Ureter (tissue), 1 donor: ENCODE measurements around the gene ULBP2. TPM values are rescaled to one million over a fixed set of nuclear protein-coding genes. Genes with fewer than 3 reads are reported as not detected.
A peak's percentile ranks its signal among the peaks of the same experiment; 100 is the strongest.
"Not testable (repeated sequence)": the region's sequence is repeated elsewhere in the genome, so short reads cannot be mapped to it uniquely, and the experiment has no call there.

ENCODE experiments used
- DNase-seq: peaks from one replicate; pipeline ENCODE4 v3.0.0-alpha.2; 2020; ENCODE audit warnings: low spot score
- total RNA-seq: library from RNA; stranded (reverse); gene quantifications from one replicate; pipeline ENCODE4 v1.2.4, GENCODE V29; 2023
- donor health status: DM: yes; HTN: yes; CAD: no.

ULBP2 gene
- total RNA-seq, 1 donor from 2014 or later: 3.0 TPM

DNA sequence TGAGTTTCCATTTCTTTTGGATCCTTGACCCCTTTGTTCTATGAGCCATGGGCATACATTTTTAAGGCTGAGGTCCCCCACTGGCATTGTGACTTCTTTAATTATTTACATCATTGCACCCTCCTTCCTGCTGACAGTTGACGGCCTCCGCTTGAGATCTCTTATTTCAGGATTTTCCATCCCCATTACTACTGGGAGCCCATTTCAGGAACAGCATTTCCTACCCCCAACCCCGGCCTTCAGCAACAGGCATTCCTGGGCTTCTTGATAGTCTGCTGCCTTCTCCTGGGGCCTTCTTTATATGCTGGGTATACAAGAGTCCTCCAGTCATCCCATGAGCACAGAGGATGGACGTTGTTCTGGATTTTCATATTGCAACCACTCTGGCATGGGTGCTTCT lies 25.8 kb downstream of the ULBP2 start:
- DNase-seq: peak; percentile 27

DNA sequence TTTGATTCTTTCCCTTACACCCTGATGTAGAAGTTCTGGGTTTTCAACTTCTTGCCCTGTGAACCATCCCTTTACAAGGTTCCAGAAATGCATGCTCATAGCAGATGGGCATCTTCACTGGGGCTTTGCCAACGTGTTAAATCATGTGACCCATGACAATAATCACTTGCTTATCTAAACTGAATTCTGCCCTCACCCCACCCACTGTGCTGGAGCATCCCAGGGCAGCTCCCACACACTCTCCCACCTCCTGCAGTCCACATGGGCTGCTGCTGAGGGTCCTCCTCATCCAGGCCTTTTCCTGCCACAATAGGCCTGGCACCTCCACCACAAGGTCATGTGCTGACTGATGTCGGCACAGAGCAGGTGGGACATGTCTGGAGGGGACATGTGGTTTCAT lies 26.2 kb downstream of the ULBP2 start:
- DNase-seq: not testable (repeated sequence)

- not testable (repeated sequence) for DNase-seq
These were observed 27.1 kb downstream of the ULBP2 start for GRCh38 chr6:149968909-149969308.

DNA sequence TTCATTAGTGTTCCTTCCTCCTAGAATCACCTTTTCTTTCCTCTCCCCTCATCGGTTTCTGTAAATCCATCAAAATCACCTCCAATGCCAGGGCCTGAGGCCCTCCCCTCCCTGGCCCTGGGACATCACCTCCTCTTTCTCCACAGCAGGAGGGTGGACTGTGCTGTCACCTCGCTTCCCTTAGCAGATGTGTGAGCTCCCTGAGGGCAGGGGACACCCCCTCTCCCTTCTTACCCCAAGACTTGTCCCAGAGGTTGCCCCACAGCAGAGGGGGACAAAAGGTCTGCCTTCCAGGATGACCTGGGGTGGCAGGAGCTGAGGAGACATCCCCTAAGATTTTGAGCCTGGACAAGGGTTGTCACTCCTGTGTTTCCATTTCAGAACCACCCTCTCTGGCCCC lies 27.8 kb downstream of the ULBP2 start:
- DNase-seq: no peak

- DNase-seq: not testable (repeated sequence)
These were observed 32.6 kb downstream of the ULBP2 start for GRCh38 chr6:149974394-149974793.

DNA sequence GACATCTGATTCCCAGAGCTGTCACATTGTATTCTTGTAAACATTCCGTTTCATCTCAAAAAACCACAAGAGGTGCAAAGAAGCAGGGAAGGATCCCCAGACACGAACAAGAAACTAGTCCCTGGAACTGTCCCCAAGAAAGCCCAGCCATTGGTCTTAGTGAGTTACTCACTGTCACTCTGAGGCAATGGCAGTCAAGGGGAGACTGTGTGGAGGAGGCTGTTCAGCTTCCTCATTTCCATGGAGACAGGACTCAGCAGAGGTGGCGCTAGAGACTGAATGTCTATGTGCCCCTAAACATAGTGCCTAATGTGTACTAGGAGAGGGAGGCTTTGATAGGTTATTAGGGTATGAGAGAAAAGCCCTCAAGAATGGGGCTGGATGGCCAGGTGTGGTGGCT lies 33.0 kb downstream of the ULBP2 start:
- DNase-seq: no peak

DNA sequence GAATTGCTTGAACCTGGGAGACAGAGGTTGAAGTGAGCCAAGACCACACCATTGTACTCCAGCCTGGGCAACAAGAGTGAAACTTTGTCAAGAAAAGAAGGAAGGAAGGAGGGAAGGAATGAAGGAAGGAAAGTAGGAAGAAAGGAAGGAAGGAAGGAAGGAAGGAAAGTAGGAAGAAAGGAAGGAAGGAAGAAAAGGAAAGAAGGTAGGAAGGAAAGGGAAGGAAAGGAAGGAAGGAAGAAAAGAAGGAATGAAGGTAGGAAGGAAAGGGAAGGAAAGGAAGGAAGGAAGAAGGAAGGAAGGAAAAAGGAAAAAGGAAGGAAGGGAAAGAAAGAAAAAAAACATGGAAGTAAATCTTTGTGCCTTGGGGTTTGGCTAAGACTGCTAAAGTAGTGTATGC lies 33.6 kb downstream of the ULBP2 start:
- no peak for DNase-seq

DNA sequence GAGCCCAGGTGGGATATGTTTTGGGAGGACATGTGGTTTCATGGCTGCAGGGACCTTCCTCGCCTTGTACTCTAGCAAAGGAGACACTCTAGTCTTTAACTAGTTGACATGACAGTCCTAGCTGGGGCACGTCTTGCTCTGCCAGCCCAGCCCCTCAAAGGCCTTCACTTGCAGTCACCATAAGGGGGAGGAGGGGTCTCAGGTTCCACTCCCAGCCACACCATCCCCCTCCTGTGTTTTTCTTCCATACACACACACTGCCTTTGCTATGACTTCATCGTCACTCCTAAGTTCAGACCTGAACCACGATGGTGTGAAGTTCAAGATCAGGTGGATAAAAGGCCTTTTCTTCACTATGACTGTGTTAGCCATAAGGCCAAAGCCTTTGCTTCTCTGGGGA lies 35.4 kb downstream of the ULBP2 start:
- no peak for DNase-seq

- no peak for DNase-seq
These were observed 36.8 kb downstream of the ULBP2 start for GRCh38 chr6:149978610-149979009.

GRCh38 chr6:149979293-149979692 lies 37.5 kb downstream of the ULBP2 start:
- DNase-seq: no peak

GRCh38 chr6:149983145-149983544 lies 41.3 kb downstream of the ULBP2 start:
- DNase-seq: peak; percentile 14

- peak; percentile 14 for DNase-seq
These were observed 43.0 kb downstream of the ULBP2 start for GRCh38 chr6:149984773-149985172.

DNA sequence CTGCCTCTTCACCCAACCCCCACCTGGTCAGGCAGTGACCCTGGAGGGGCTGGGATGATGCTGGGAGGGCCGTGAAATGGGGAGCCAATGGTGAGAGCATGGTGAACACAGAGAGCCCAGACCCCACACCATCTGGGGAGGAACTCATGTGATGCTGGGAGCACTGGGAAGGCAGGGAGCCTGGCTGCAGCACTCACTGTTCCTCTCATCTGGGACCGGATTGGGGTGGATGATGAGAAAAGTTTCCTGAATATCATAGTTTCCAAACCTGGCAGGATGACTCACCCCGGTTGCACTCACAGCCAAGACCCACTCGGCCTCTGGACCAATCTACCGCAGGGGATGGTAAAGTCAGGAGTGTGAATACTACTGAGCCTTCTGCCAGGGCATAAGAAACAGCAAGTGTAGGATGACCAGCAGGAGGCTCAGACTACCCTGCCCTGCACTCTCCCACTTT lies 43.7 kb downstream of the ULBP2 start:
- DNase-seq: peak; percentile 35

GRCh38 chr6:149987602-149988107 lies 45.8 kb downstream of the ULBP2 start:
- DNase-seq: no peak

DNA sequence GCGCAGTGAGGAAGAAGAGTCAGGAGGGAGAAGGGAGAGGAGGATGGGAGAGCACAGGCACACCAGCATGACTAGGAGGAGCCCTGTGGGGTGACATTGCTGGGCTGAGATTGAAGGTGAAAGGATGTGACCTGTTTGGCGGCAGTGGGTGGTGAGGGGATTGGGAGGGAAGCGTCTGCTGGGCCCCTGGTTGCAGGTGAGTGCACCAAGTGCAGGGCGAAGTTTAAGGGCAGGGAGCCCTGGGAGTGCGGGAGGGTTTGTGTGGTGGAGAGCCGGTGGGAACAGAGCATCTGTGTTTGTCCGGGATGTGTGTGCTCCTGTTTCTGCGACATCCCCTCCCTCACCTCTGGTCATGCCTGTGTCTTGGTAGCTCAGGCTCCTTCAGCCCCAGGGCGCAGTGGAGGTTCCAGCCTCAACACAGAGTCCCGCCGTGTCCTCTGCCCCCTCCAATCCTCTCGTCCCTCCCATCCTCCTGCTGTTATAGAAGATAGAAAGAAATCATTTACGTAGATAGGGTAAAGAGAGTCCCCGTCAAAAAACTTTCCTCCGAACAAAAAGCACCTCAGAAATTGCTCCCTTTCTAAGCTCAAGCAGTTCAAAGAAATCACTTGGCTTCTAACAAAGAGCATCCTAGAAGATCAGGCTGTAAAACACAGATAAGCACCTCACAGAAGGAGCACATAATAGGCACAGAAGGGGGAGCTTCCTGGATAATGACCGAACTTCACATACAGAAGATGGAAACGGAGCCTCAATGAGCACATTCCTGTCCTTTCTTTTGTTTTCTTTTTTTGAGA lies 46.9 kb downstream of the ULBP2 start:
- DNase-seq: no peak

- DNase-seq: no peak
These were observed 48.4 kb downstream of the ULBP2 start for GRCh38 chr6:149990212-149990660.

DNA sequence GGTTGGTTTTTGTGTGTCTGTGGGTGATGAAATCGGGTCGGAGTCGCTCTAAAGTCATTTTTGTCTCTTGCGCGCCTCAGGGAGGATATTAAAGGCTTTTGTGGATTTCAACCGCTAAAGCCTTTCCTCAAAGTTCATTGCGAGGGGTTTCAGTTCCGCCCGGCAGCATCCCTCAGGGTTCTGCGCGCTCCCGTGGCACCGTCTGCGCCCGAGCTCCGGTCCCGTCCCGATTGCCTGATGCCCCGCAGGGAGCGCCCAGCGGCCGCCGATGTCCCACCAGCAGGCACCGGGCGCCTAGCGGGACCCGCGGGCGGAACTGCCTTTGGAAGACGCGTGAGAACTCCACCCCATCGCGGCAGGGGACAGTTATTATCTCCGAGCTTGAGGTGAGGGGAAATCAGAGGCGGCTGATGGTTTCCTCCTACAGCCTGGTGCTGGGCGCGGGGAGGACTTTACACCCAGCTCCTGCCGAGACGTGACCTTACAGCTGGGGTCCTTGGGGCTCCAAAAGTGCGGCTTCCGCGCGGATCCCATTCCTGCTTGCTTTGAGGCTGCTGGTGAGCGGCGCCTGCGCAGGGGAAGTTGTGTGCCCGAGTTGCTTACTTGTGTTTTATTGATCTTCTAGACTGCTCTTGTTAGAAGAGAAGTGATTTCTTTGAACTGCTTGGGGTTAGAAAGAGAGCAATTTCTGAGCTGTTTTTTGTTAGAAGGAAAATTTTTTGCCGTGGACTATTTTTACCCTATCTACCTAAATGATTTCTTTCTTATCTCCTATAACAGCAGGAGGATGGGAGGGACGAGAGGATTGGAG lies 49.1 kb downstream of the ULBP2 start:
- DNase-seq: no peak

GRCh38 chr6:149991472-149991795 lies 49.6 kb downstream of the ULBP2 start:
- not testable (repeated sequence) for DNase-seq

DNA sequence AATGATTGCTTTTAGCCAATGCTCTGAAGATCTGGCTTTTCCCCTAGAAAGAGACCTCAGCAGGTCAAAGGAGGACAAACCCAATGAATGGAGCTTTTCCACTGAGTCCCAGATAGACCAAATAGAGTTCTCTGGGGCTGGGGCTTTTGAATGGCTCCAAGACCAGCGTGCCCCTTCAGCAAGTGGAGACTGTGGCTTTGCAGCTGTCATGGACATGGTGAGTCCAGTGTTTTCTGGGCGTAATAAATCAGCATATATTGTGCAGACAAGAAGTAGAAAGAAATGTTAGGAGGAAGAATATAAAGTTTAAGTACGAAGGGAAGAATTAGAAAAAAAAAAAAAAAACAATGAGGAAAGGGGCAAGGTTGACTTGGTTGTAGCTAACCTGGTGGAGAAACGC lies 50.0 kb downstream of the ULBP2 start:
- DNase-seq: no peak

DNA sequence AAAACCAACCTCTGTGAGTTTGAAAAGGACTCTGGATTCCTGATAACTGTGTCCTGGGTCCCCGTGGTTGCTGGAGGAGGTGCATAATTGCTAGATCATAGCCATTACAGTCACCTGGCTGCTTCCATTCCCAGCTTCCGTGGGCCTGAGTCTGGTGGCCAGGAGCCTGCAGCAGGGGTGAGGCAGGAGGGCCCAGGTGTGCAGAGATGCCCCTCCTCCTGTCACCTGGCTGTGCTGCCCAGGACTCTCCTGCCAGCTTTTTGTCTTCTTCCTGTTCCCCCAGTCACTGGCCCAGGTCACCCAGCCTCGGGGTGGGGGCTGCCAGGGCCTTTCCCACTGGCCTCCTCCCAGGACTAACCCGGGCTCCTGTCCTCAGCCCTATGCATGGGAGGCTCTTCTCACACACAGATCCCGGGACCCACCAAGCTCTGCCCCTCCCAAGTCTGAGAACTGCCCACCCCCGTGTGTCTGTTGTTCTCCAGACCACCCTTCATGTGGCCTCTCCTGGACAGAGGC lies 53.5 kb downstream of the ULBP2 start:
- no peak for DNase-seq

DNA sequence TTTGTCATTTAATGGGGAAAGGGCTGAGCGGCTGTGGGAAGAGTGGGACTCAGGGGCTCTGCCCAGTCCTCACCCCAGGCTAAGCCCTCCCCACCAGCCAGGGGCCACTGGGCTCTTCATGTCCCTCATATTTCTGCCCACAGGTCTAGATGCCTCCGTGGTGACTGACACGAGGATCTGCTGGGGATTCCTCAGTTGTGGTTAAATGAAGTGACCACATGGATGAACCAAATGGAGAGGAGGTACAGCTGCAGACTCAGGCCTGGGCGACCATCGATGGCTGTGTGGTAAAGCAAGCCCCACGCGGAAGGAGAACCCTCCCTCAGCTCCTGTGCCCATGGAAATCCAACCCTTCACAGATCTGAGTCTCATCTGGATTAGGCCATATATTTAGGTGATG lies 54.2 kb downstream of the ULBP2 start:
- no peak for DNase-seq
